ENCODE measurements around the gene LOXL3.

- TF ChIP-seq, protein P1, sequence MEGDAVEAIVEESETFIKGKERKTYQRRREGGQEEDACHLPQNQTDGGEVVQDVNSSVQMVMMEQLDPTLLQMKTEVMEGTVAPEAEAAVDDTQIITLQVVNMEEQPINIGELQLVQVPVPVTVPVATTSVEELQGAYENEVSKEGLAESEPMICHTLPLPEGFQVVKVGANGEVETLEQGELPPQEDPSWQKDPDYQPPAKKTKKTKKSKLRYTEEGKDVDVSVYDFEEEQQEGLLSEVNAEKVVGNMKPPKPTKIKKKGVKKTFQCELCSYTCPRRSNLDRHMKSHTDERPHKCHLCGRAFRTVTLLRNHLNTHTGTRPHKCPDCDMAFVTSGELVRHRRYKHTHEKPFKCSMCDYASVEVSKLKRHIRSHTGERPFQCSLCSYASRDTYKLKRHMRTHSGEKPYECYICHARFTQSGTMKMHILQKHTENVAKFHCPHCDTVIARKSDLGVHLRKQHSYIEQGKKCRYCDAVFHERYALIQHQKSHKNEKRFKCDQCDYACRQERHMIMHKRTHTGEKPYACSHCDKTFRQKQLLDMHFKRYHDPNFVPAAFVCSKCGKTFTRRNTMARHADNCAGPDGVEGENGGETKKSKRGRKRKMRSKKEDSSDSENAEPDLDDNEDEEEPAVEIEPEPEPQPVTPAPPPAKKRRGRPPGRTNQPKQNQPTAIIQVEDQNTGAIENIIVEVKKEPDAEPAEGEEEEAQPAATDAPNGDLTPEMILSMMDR (IDR thresholded peaks at IDR 0.05; ENCODE audit: low read length), result no peak
- no peak for TF ChIP-seq EZH2 (optimal IDR thresholded peaks at IDR 0.05; ENCODE audit: low read depth, low read length)
Measured at GRCh38 chr2:74505448-74506246, 48.1 kb downstream of the LOXL3 start.
